Measurements from ENCODE around the gene MPRIP.
A peak's percentile ranks its signal among the peaks of the same experiment; 100 is the strongest.
"Not testable (repeated sequence)": the region's sequence is repeated elsewhere in the genome, so short reads cannot be mapped to it uniquely, and the experiment has no call there.

The MPRIP gene

GRCh38 chr17:17042384-17042736 is at the start of gene MPRIP:
Gene MPRIP (plus strand): TSS chr17:17042457. CDS start chr17:17042849, 392 bp downstream.
- H3K27ac Mint-ChIP-seq = peak within 1 kb of the TSS; percentile 66
- H3K4me3 Mint-ChIP-seq = peak within 1 kb of the TSS; percentile 87
- no peaks in the 10 kb centered on the region for H3K27me3 Mint-ChIP-seq (ENCODE audit: low read depth)
- peaks cover 3% of the 10 kb centered on the region for H3K9me3 Mint-ChIP-seq
- no peak for DNase-seq (ENCODE audit: low spot score)
- peaks cover 37% of the 10 kb centered on the region for H3K4me1 Mint-ChIP-seq (ENCODE audit: low read depth)
- peaks cover 6% of the 10 kb centered on the region for H3K36me3 Mint-ChIP-seq (ENCODE audit: low read depth)

- no peak overlapping the region for H3K4me3 Mint-ChIP-seq
- DNase-seq (ENCODE audit: low spot score) = no peak
- no peaks in the 10 kb centered on the region for H3K36me3 Mint-ChIP-seq (ENCODE audit: low read depth)
- H3K4me1 Mint-ChIP-seq (ENCODE audit: low read depth) = peaks cover 14% of the 10 kb centered on the region
- no peaks in the 10 kb centered on the region for H3K9me3 Mint-ChIP-seq
- no peak overlapping the region for H3K27ac Mint-ChIP-seq
- H3K27me3 Mint-ChIP-seq (ENCODE audit: low read depth) = peaks cover 15% of the 10 kb centered on the region
These were observed 47.6 kb upstream of the MPRIP start for GRCh38 chr17:16994631-16995030.

- DNase-seq (ENCODE audit: low spot score) = no peak
- no peak overlapping the region for H3K4me3 Mint-ChIP-seq
- no peaks in the 10 kb centered on the region for H3K9me3 Mint-ChIP-seq
- H3K27me3 Mint-ChIP-seq (ENCODE audit: low read depth) = peaks cover 15% of the 10 kb centered on the region
- H3K4me1 Mint-ChIP-seq (ENCODE audit: low read depth) = peaks cover 3% of the 10 kb centered on the region
- H3K27ac Mint-ChIP-seq = no peak overlapping the region
- no peaks in the 10 kb centered on the region for H3K36me3 Mint-ChIP-seq (ENCODE audit: low read depth)
These were observed 46.3 kb upstream of the MPRIP start for GRCh38 chr17:16995930-16996329.

DNA sequence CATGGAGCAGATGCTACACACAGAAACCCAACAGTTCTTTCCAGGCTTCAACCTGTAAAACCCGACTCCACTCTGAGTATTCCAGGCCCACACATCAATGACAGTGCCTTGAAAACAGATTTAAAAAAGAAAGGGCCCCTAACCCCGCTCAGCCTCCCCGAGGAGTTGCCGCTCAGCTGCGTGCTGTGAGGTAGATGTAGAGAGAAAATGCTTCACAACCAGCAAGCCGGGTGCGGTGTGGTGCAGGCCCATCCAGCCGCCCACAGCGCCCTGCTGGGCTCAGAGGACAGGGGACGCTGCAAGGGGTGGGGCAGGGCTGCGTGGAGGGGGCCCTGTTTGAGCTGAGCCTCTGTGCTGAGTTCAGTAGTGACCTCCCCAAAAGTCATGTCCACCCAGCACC is 45.5 kb upstream of the MPRIP start:
- H3K27ac Mint-ChIP-seq; H3K9me3 Mint-ChIP-seq; DNase-seq (ENCODE audit: low spot score); H3K4me1 Mint-ChIP-seq (ENCODE audit: low read depth); H3K4me3 Mint-ChIP-seq; H3K36me3 Mint-ChIP-seq (ENCODE audit: low read depth): not testable (repeated sequence)
- peaks cover 15% of the 10 kb centered on the region for H3K27me3 Mint-ChIP-seq (ENCODE audit: low read depth)

GRCh38 chr17:16997514-16998429 is 44.5 kb upstream of the MPRIP start:
- Mint-ChIP-seq H3K4me3 (no peak overlapping the region), H3K9me3 (no peaks in the 10 kb centered on the region), H3K4me1 (ENCODE audit: low read depth) (peaks cover 1% of the 10 kb centered on the region), H3K36me3 (ENCODE audit: low read depth) (no peaks in the 10 kb centered on the region), H3K27ac (no peak overlapping the region), H3K27me3 (ENCODE audit: low read depth) (peaks cover 14% of the 10 kb centered on the region)
- DNase-seq (ENCODE audit: low spot score) = no peak

DNA sequence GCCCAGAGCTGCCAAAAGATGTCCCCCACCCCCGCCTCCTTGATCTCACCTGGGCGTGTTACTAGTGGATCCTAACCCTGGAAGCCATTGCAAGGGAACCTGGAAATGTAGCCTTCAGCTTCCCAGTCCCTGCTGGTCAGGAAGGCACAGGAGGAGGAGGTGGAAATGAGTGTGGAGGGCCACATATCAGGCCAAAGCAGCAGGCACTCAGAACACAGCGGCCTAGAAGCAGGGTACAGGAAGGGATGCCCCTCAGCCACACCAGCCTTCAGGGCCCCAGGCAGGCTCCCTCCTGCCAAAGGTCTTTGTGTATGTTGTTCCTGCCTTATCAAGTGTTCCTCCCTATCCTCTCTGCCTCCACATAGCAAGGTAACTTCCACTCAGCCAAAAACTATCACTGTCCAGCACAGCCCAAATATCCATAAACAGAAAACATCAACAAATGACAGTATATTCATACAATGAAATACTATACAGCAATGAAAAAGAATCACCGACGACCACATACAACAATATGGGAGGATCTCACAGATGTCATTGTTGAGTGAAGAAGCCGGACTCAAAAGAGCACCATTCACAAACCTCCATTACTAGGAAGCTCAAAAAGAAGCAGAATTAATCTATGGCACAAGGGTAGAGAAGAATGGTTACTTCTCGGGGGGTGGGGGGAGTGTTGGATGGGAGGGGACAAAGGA is 42.2 kb upstream of the MPRIP start:
- H3K4me1 Mint-ChIP-seq (ENCODE audit: low read depth) = peaks cover 1% of the 10 kb centered on the region
- peaks cover 6% of the 10 kb centered on the region for H3K27me3 Mint-ChIP-seq (ENCODE audit: low read depth)
- no peaks in the 10 kb centered on the region for H3K36me3 Mint-ChIP-seq (ENCODE audit: low read depth)
- H3K4me3 Mint-ChIP-seq = no peak overlapping the region
- DNase-seq (ENCODE audit: low spot score) = no peak
- H3K9me3 Mint-ChIP-seq = no peaks in the 10 kb centered on the region
- no peak overlapping the region for H3K27ac Mint-ChIP-seq

DNA sequence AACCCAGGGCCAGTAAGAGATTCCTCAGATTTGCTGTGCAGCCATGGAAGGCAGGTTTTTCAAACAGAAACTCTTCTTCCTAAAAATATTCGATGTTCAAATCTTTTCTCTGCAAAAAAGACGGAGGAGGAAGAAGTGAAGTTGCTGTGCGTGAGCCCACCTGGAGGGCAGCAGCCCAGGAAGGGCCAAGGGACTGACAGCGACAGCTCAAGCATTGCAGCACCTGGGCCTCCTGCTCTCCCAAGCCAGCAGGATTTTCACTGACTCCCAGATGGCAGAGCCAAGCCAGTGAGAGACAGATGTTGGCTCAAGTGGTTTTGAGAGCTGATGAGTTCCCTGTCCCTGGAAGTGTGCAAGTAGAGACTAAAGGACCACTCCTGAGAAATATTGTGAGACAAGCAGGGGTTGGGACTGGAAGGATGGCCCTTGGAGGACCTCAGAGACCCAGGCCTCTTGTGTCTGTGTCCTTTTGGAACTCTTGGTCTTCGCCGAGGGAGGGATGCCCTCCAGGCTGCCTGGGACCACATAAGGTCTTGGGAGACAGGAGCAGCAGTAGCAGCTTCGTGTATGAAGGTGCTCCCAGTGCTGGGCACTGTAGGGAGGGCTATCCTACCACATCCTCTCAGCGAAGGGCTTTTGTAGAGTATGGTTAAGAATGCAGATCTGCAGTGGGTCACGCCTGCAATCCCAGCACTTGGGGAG is 41.0 kb upstream of the MPRIP start:
- Mint-ChIP-seq H3K27ac (no peak overlapping the region), H3K4me3 (no peak overlapping the region), H3K9me3 (no peaks in the 10 kb centered on the region), H3K36me3 (ENCODE audit: low read depth) (no peaks in the 10 kb centered on the region), H3K4me1 (ENCODE audit: low read depth) (peaks cover 1% of the 10 kb centered on the region), H3K27me3 (ENCODE audit: low read depth) (peaks cover 6% of the 10 kb centered on the region)
- DNase-seq (ENCODE audit: low spot score) = no peak

- no peak overlapping the region for H3K4me3 Mint-ChIP-seq
- no peak overlapping the region for H3K27ac Mint-ChIP-seq
- no peaks in the 10 kb centered on the region for H3K9me3 Mint-ChIP-seq
- peaks cover 6% of the 10 kb centered on the region for H3K27me3 Mint-ChIP-seq (ENCODE audit: low read depth)
- peak; percentile 62 for DNase-seq (ENCODE audit: low spot score)
- no peaks in the 10 kb centered on the region for H3K36me3 Mint-ChIP-seq (ENCODE audit: low read depth)
- H3K4me1 Mint-ChIP-seq (ENCODE audit: low read depth) = peaks cover 1% of the 10 kb centered on the region
These were observed 40.3 kb upstream of the MPRIP start for GRCh38 chr17:17001874-17002520.

DNA sequence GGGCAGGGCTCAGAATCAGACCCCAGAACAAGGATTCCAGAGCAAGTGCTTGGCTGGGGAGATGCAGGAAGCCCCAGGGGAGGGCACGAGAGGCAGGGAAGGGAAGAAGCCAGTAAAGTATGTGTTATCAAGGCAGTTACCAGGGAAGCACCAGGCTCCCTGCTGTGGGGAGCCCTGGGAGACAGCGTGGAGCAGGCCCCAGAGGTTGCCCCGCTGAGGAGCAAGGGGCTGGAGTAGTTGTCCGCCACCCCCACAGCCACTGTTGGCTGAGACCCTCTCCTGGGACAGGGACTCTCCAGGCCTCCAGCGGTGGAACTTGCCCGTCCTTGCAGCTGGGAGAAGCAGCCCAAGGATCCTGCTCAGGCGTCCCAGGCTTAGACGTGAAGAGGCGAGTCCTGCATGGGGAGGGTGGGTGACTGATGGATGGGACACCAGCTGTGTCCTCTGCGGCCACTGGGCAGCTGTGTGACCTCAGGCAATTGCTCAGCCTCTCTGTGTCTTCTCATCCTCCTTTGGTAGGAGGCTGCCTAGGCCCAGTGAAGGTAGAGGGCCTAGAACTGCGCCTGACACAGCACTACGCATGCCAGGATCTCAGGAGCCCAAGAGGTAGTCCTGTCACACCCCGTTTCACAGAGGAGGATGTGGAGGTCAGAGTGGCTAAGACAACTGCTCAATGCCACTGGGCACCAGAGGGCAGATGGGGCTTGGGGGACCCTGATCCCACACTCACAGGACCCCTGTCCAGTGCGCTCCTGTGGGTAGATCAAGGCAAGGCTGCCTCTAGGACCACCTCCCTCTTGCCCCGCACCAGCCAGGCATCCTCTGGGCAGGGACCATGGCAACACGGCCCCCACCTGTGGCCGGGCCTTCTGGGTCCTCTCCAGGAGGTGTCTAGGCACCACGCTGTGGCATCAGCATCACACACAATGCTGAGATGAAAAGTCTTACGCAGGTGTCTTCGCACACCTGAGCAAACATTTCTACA is 39.2 kb upstream of the MPRIP start:
- H3K4me3 Mint-ChIP-seq; H3K9me3 Mint-ChIP-seq; H3K36me3 Mint-ChIP-seq (ENCODE audit: low read depth); H3K27ac Mint-ChIP-seq; DNase-seq (ENCODE audit: low spot score); H3K4me1 Mint-ChIP-seq (ENCODE audit: low read depth); H3K27me3 Mint-ChIP-seq (ENCODE audit: low read depth): not testable (repeated sequence)

- H3K27me3 Mint-ChIP-seq (ENCODE audit: low read depth) = peaks cover 6% of the 10 kb centered on the region
- H3K4me1 Mint-ChIP-seq (ENCODE audit: low read depth) = peaks cover 1% of the 10 kb centered on the region
- DNase-seq (ENCODE audit: low spot score) = no peak
- H3K9me3 Mint-ChIP-seq = no peaks in the 10 kb centered on the region
- H3K27ac Mint-ChIP-seq = no peak overlapping the region
- no peak overlapping the region for H3K4me3 Mint-ChIP-seq
- H3K36me3 Mint-ChIP-seq (ENCODE audit: low read depth) = no peaks in the 10 kb centered on the region
These were observed 37.8 kb upstream of the MPRIP start for GRCh38 chr17:17004251-17004996.

- H3K4me3 Mint-ChIP-seq; DNase-seq (ENCODE audit: low spot score); H3K4me1 Mint-ChIP-seq (ENCODE audit: low read depth); H3K36me3 Mint-ChIP-seq (ENCODE audit: low read depth); H3K27me3 Mint-ChIP-seq (ENCODE audit: low read depth); H3K27ac Mint-ChIP-seq; H3K9me3 Mint-ChIP-seq: not testable (repeated sequence)
These were observed 37.2 kb upstream of the MPRIP start for GRCh38 chr17:17004997-17005614.

DNA sequence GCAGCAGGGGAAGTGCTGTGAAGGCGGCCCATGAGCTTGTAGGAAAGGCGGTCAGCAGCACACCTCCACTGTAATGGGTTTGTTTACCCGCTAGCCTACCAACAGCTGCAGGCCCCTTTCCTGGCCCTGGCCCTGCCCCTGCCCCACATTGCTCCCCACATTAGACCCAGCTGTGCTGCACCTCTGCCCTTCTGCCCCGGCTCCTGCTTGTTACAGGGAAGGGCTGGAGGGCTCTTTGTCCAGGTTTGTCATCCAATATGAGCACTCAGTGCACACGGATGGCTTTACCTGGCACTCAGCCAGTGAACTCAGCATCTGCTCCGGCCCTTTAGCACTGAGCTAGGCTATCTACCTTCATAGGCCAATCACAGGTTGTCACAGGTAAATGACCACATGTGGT is 34.4 kb upstream of the MPRIP start:
- H3K27me3 Mint-ChIP-seq (ENCODE audit: low read depth); H3K9me3 Mint-ChIP-seq; H3K36me3 Mint-ChIP-seq (ENCODE audit: low read depth); H3K4me1 Mint-ChIP-seq (ENCODE audit: low read depth); H3K27ac Mint-ChIP-seq; H3K4me3 Mint-ChIP-seq; DNase-seq (ENCODE audit: low spot score): not testable (repeated sequence)

All from T-helper 2 cell treated with Interferon-gamma antibody and Interleukin-4, amounts not matched to agents 5 μg/mL and 100 μg/mL, for 36 hours (primary cell).